HepG2 (cell line): ENCODE measurements around the gene TPPP3. TPM values are rescaled to one million over a fixed set of nuclear protein-coding genes. Genes with fewer than 3 reads are reported as not detected.

Source experiments
- CEBPB ChIP-seq: IDR thresholded peaks from 2 replicates; pipeline ENCODE4 v1.6.1; 2011; ENCODE audit warnings: low read depth, low read length, improper control_type of control experiment, borderline replicate concordance
- FOSL2 ChIP-seq: sonication (generic); formaldehyde crosslinking; IDR thresholded peaks from 2 replicates; pipeline ENCODE4 v1.4.0; 2020; ENCODE audit warnings: missing genetic modification reagents
- FOXO4 ChIP-seq: sonication (generic); formaldehyde crosslinking; conservative IDR thresholded peaks from 2 replicates; pipeline ENCODE4 v1.8.1; 2023; ENCODE audit warnings: missing genetic modification reagents
- IKZF4 ChIP-seq: sonication (generic); formaldehyde crosslinking; IDR thresholded peaks from 2 replicates; pipeline ENCODE4 v1.5.1; 2020; ENCODE audit warnings: borderline replicate concordance, mild to moderate bottlenecking, low read depth, missing genetic modification reagents; ENCODE audit errors: not compliant biosample characterization
- JUNB ChIP-seq: sonication (generic); formaldehyde crosslinking; IDR thresholded peaks from 2 replicates; pipeline ENCODE4 v1.8.0; 2022; ENCODE audit warnings: missing genetic modification reagents, mild to moderate bottlenecking, borderline replicate concordance
- POLR2G ChIP-seq: fragments of 200-400 bp; formaldehyde crosslinking; IDR thresholded peaks from 2 replicates; pipeline ENCODE4 v1.6.1; 2018; ENCODE audit warnings: mild to moderate bottlenecking, low read depth, low read length, moderate library complexity
- RFX3 ChIP-seq: IDR thresholded peaks from 2 replicates; pipeline ENCODE4 v1.6.1; 2016; ENCODE audit warnings: missing biosample characterization, missing genetic modification reagents
- RFXAP ChIP-seq: sonication (generic); formaldehyde crosslinking; IDR thresholded peaks from 2 replicates; pipeline ENCODE4 v1.4.0; 2020; ENCODE audit warnings: missing genetic modification reagents, borderline replicate concordance
- RNF219 ChIP-seq: sonication (generic); formaldehyde crosslinking; IDR thresholded peaks from 2 replicates; pipeline ENCODE4 v1.5.0; 2020; ENCODE audit warnings: mild to moderate bottlenecking, missing genetic modification reagents
- THAP9 ChIP-seq: sonication (generic); formaldehyde crosslinking; IDR thresholded peaks from 2 replicates; pipeline ENCODE4; 2020; ENCODE audit warnings: missing genetic modification reagents, mild to moderate bottlenecking, borderline replicate concordance
- YEATS4 ChIP-seq: sonication (generic); formaldehyde crosslinking; IDR thresholded peaks from 2 replicates; pipeline ENCODE4 v1.4.0; 2020; ENCODE audit warnings: missing genetic modification reagents, borderline replicate concordance
- ZBTB10 ChIP-seq: sonication (generic); formaldehyde crosslinking; IDR thresholded peaks from 2 replicates; pipeline ENCODE4 v1.4.0; 2020; ENCODE audit warnings: missing genetic modification reagents, borderline replicate concordance
- ZKSCAN8 ChIP-seq: IDR thresholded peaks from 2 replicates; pipeline ENCODE4 v1.6.1; 2016; ENCODE audit warnings: borderline replicate concordance, missing genetic modification reagents, missing compliant biosample characterization
- ZNF121 ChIP-seq: sonication (generic); formaldehyde crosslinking; IDR thresholded peaks from 2 replicates; pipeline ENCODE4 v1.5.0; 2020; ENCODE audit warnings: mild to moderate bottlenecking, missing genetic modification reagents
- ZNF264 ChIP-seq: sonication (generic); formaldehyde crosslinking; IDR thresholded peaks from 2 replicates; pipeline ENCODE4 v1.4.0; 2020; ENCODE audit warnings: missing genetic modification reagents
- ZNF503 ChIP-seq: sonication (generic); formaldehyde crosslinking; IDR thresholded peaks from 2 replicates; pipeline ENCODE4 v1.4.0; 2020; ENCODE audit warnings: missing genetic modification reagents
- ZZZ3 ChIP-seq: sonication (generic); formaldehyde crosslinking; IDR thresholded peaks from 2 replicates; pipeline ENCODE4 v1.4.0; 2020; ENCODE audit warnings: missing genetic modification reagents, mild to moderate bottlenecking, borderline replicate concordance
- polyA plus RNA-seq, 8 experiments: library from polyadenylated mRNA; depleted of rRNA in 3 of 8; stranded (reverse) in 7 of 8; unstranded in 1 of 8; fragments of >200 nt; fragmentation: Illumina TruSeq in 4 of 8; extraction: Trizol in 4 of 8; gene quantifications; 2 replicates each; pipeline versions ENCODE4 v1.2.1 to v1.2.3, GENCODE V29; 2011 to 2016; ENCODE audit warnings: low read depth in 4 of 8, missing spikeins in 1 of 8, mixed read lengths in 1 of 8; ENCODE audit not compliant: insufficient read depth in 1 of 8
- total RNA-seq, 5 experiments: library from RNA; depleted of rRNA; stranded (reverse); fragments of >200 nt; fragmentation: Illumina TruSeq; extraction: Trizol; gene quantifications; 2 replicates each; pipeline ENCODE4 v1.2.3, GENCODE V29; 2016; ENCODE audit warnings: low read depth in 1 of 5

Gene TPPP3
- total and polyA plus RNA-seq, 2 of the 13 experiments (the other 11 are each of a cell fraction or from before 2014, with no cell fraction given): 0.16 to 0.44 TPM

- TF ChIP-seq RNF219 (no peak), FOSL2 (no peak), ZZZ3 (CRISPR knock-in tag) (no peak), JUNB (no peak), ZNF503 (CRISPR knock-in tag) (no peak), FOXO4 (no peak), RFXAP (CRISPR knock-in tag) (no peak), POLR2G (peak; percentile 66), ZNF121 (CRISPR knock-in tag) (0 out of 2 replicates have a peak, but pooled peaks have one; percentile 4), THAP9 (CRISPR knock-in tag) (no peak), IKZF4 (CRISPR knock-in tag) (no peak), RFX3 (CRISPR knock-in tag) (no peak), ZKSCAN8 (CRISPR knock-in tag) (no peak), YEATS4 (CRISPR knock-in tag) (peak; percentile 12; the same call in 1 of the 2 replicates), ZNF264 (CRISPR knock-in tag) (0 out of 2 replicates have a peak, but pooled peaks have one; percentile 5), CEBPB (no peak), ZBTB10 (peak; percentile 51; the same call in 1 of the 2 replicates)
Measured at GRCh38 chr16:67430977-67431774, 37.9 kb upstream of the TPPP3 start, which contains the start of gene HSD11B2 (continued).
